NCI-H1048 (cell line): ENCODE results near the gene TCEAL7.

Experiments
- DNase-seq: peaks from one replicate; lab custom pipeline; 2025; lab: John Stamatoyannopoulos, UW

Gene TCEAL7

GRCh38 chrX:103367502-103367901 lies 37.5 kb downstream of the TCEAL7 start:
- DNase-seq: no peak

DNA sequence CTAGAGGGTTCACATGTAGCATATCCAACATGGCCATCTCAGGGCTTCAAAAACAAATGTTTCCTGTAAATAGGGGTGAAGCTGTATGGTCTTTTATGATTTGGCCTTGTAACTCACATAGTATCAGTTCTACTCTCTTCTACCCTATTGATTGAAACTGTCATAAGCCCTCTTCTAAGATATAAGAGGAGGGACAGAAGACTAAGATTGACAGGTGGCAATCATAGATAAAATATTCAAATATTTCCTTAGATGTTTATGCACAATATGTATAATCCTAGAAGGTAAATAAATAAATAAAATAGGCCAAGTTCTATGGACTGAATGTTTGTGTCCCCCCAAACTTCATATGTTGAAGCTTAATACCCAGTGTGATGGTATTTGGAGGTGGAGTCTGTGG lies 39.4 kb downstream of the TCEAL7 start:
- no peak for DNase-seq

GRCh38 chrX:103372886-103373285 lies 42.8 kb downstream of the TCEAL7 start:
- no peak for DNase-seq

DNA sequence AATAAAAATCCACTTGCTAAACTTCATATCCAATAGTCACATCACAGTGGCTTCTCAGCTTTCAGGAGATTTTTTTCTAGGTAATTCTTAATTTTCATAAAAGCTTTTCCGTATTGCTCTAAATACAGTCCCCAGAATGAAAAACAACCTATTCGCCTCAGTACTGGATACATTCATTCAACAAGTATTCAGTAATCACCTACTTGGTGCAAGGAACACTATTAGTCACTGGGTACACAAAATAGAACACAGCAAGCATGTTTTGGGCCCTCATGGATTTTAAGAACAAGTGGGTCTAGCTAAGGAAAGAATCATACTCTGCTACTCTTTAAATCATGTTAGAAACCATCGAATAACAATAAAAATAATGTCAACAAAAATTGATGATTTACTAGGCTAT lies 43.5 kb downstream of the TCEAL7 start:
- no peak for DNase-seq

DNA sequence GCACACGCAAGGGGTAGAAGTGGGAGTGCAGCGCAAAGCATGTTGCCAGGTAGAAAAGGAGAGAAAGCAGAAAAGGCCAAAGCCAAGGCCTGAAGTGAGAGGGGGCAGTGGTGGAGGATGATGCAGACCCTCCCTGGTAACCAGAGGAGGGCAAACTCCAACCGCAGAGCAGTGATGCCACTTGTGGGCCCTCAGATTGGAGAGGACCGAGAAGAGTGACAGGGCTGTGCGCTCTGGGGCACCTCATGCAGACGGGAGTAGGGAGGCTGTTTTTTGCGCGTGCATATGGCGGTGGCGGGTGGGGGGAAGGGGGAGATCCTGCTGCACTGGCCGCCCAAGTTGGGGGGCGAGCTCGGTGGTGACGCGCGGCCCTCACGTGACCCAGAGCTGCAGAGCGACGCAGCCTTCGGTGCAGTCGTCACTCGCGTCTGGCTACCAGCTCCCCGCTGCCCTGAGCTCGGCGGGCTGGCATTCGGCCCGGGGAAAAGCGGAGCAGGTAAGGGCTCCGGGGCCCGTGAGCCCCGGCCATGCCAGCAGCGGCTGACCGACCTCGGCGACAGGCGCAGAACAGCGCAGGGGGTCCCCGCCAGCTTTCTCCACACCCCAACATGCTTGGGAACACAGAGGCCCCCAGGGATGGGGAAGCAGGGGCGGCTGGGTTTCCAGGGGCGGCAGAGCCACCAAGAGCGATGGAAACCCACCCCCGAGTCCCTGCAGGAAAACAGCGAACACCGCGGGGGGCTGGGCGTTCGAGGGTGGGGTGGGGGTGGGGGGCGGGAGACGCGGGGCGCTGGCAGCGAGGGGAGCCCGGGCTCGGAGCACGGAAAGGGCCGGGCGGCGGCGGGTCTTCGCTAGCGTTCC lies 46.3 kb downstream of the TCEAL7 start, which contains the start of gene BEX3:
Gene BEX3, plus strand, starts transcription at position 421 of the 861 bp plus-strand sequence. CDS start 984 bp downstream, outside the sequence.
- DNase-seq: no peak

GRCh38 chrX:103376979-103377324 lies 46.9 kb downstream of the TCEAL7 start:
- DNase-seq: no peak

DNA sequence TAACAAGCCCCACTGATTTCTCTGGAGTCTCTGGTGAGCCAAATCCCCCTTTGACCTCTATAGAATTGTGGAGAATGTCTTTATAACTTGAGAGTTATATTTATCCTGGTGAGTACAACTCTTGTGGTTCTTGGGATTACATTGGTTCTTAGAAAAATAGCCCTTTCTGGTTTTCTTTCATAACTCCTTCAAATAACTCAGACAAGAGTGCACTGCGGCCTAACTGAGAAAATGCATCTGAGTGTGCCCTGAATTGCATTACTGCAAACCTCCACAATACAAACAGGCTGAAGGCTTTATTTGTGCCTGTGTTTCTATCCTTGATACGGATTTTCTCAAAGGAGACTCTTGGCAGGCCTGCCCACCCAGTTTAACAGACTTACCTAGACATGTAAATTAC lies 49.0 kb downstream of the TCEAL7 start:
- no peak for DNase-seq
